Adrenal gland (tissue), 5 donors: ENCODE data around the gene SCYGR8.

Experiments used
- CTCF ChIP-seq, 6 experiments: fragments of 450-650 bp in 4 of 6; fragments of 200-600 bp in 2 of 6; sonication (generic) in 1 of 6; IDR thresholded peaks; 1 replicate in 5 of 6; 2 replicates in 1 of 6; pipeline versions ENCODE4 v1.5.1 to v1.8.0; 2016 to 2021; ENCODE audit warnings: antibody characterized with exemption in 6 of 6, mild to moderate bottlenecking in 2 of 6, moderate library complexity in 1 of 6
- POLR2A ChIP-seq, 2 donors: fragments of 450-650 bp; IDR thresholded peaks; one replicate each; pipeline ENCODE4 v1.6.1; 2017; ENCODE audit warnings: antibody characterized with exemption in 2 of 2, mild to moderate bottlenecking in 2 of 2, moderate library complexity in 1 of 2
- donor health status: DM: no; HTN: no; CAD: no.

- TF ChIP-seq CTCF (IDR thresholded peaks at IDR 0.05) (no peak), POLR2A (IDR thresholded peaks at IDR 0.05) (no peak)
Measured at GRCh38 chr2:227707390-227707789, 38.3 kb upstream of the SCYGR8 start.
